CD8-positive, alpha-beta memory T cell (primary cell): ENCODE results near the gene THRB. TPM values are rescaled to one million over a fixed set of nuclear protein-coding genes. Genes with fewer than 3 reads are reported as not detected.

Experiments
- CTCF ChIA-PET: fragments of 350-600 bp; sonication (Branson Sonifier 250); formaldehyde crosslinking; loops from one replicate; lab custom pipeline; 2021; ENCODE audit warnings: antibody characterized with exemption; lab: Charles Lee
- POLR2A ChIA-PET: fragments of 350-600 bp; sonication (Branson Sonifier 250); formaldehyde crosslinking; loops from one replicate; lab custom pipeline; 2021; ENCODE audit warnings: antibody characterized with exemption; lab: Charles Lee
- DNase-seq, 5 donors: peaks; one replicate each; pipeline versions ENCODE4 v3.0.0 to v3.0.0-alpha.2; 2020 to 2022; ENCODE audit warnings: mixed read lengths in 1 of 5
- H3K27ac ChIP-seq: one replicate; pipeline ENCODE4 v1.7.0; 2013; ENCODE audit warnings: low read depth, mild to moderate bottlenecking, low read length, moderate library complexity
- H3K27me3 ChIP-seq: 2 replicates; pipeline ENCODE4 v1.7.0; 2013; ENCODE audit warnings: low read length, mild to moderate bottlenecking; ENCODE audit not compliant: insufficient read depth, poor library complexity, severe bottlenecking
- H3K36me3 ChIP-seq: 2 replicates; pipeline ENCODE4 v1.7.0; 2013; ENCODE audit warnings: mild to moderate bottlenecking, low read length, moderate library complexity; ENCODE audit not compliant: insufficient read depth
- H3K4me1 ChIP-seq: 2 replicates; pipeline ENCODE4 v1.7.0; 2013; ENCODE audit warnings: mild to moderate bottlenecking, low read length, moderate library complexity; ENCODE audit not compliant: insufficient read depth
- H3K4me3 ChIP-seq: 2 replicates; pipeline ENCODE4 v1.7.0; 2013; ENCODE audit warnings: mild to moderate bottlenecking, low read length
- H3K9me3 ChIP-seq: 2 replicates; pipeline ENCODE4 v1.7.0; 2013; ENCODE audit warnings: mild to moderate bottlenecking, low read length
- H3K27ac Mint-ChIP-seq, 8 donors: one replicate each; pipeline ENCODE4 v1.8.0; 2020 to 2021; ENCODE audit warnings: mixed read lengths in 8 of 8, mild to moderate bottlenecking in 6 of 8, inconsistent platforms in 3 of 8, moderate library complexity in 3 of 8
- H3K27me3 Mint-ChIP-seq, 2 donors: one replicate each; pipeline ENCODE4 v1.8.0; 2020 to 2021; ENCODE audit warnings: mixed read lengths in 2 of 2, mild to moderate bottlenecking in 1 of 2, moderate library complexity in 1 of 2
- H3K36me3 Mint-ChIP-seq, 3 donors: one replicate each; pipeline ENCODE4 v1.8.0; 2020 to 2021; ENCODE audit warnings: mixed read lengths in 3 of 3, inconsistent platforms in 1 of 3, mild to moderate bottlenecking in 1 of 3
- H3K4me1 Mint-ChIP-seq, 3 donors: one replicate each; pipeline ENCODE4 v1.8.0; 2020 to 2021; ENCODE audit warnings: mixed read lengths in 3 of 3, inconsistent platforms in 1 of 3, mild to moderate bottlenecking in 1 of 3
- H3K4me3 Mint-ChIP-seq, 7 donors: one replicate each; pipeline ENCODE4 v1.8.0; 2020 to 2021; ENCODE audit warnings: mixed read lengths in 7 of 7, mild to moderate bottlenecking in 6 of 7, moderate library complexity in 4 of 7, inconsistent platforms in 2 of 7
- H3K9me3 Mint-ChIP-seq, 5 donors: one replicate each; pipeline ENCODE4 v1.8.0; 2020 to 2022; ENCODE audit warnings: mixed read lengths in 5 of 5, mild to moderate bottlenecking in 3 of 5, moderate library complexity in 2 of 5, inconsistent platforms in 1 of 5
- polyA plus RNA-seq: library from polyadenylated mRNA; unstranded; fragments of 300-500 nt; fragmentation: Illumina TruSeq; gene quantifications from one replicate; pipeline ENCODE4 v1.2.3, GENCODE V29; 2021
- total RNA-seq, 2 experiments: library from RNA; stranded (reverse); gene quantifications; one replicate each; pipeline ENCODE4 v1.2.3, GENCODE V29; 2021

The THRB gene
- total and polyA plus RNA-seq, 3 experiments from 2014 or later: not detected

GRCh38 chr3:24167429-24167828, 327.2 kb downstream of the THRB start:
- no peaks in the 10 kb centered on the region for H3K9me3 ChIP-seq
- no peak overlapping the region for H3K4me3 ChIP-seq
- Mint-ChIP-seq H3K4me3 (no peak overlapping the region), H3K27ac (no peak overlapping the region), H3K36me3 (no peaks in the 10 kb centered on the region), H3K27me3 (peaks cover 0 to 5% of the 10 kb centered on the region in 2 donors), H3K9me3 (no peaks in the 10 kb centered on the region), H3K4me1 (no peaks in the 10 kb centered on the region)
- no peak overlapping the region for H3K27ac ChIP-seq
- no peaks in the 10 kb centered on the region for H3K36me3 ChIP-seq
- no peak for DNase-seq
- ChIA-PET POLR2A (no interaction called here), CTCF (no interaction called here)
- H3K27me3 ChIP-seq: no peaks in the 10 kb centered on the region
- no peaks in the 10 kb centered on the region for H3K4me1 ChIP-seq

- no peaks in the 10 kb centered on the region for H3K9me3 Mint-ChIP-seq
- no peak overlapping the region for H3K4me3 Mint-ChIP-seq
- ChIA-PET CTCF (no interaction called here), POLR2A (no interaction called here)
- peaks cover 0 to 5% of the 10 kb centered on the region in 2 donors for H3K27me3 Mint-ChIP-seq
- Histone ChIP-seq H3K4me3 (no peak overlapping the region), H3K27me3 (no peaks in the 10 kb centered on the region), H3K27ac (no peak overlapping the region), H3K4me1 (no peaks in the 10 kb centered on the region), H3K9me3 (no peaks in the 10 kb centered on the region), H3K36me3 (no peaks in the 10 kb centered on the region)
- no peaks in the 10 kb centered on the region for H3K36me3 Mint-ChIP-seq
- no peaks in the 10 kb centered on the region for H3K4me1 Mint-ChIP-seq
- no peak overlapping the region for H3K27ac Mint-ChIP-seq
- no peak for DNase-seq
These were observed 328.1 kb downstream of the THRB start for GRCh38 chr3:24166515-24166914.

DNA sequence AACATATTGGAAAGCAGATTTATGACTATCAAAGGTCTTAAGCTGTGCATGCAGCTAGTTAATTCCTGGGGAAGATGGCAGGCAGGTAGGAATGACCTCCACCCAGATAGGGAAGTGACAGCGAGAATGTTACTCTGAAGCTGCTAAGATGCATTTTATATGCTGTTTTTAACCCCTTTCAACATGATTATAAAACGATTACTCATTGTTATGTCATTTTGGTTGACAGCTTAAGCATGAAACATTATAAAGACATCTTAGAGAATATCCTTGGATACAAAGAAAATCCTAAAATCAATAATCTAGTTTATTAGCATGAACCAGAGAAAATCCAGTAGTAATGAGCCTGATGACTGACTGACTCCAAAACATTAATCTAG, 329.1 kb downstream of the THRB start:
- H3K27me3 ChIP-seq: no peaks in the 10 kb centered on the region
- DNase-seq: no peak
- Mint-ChIP-seq H3K27ac (no peak overlapping the region), H3K4me1 (no peaks in the 10 kb centered on the region), H3K36me3 (no peaks in the 10 kb centered on the region), H3K4me3 (no peak overlapping the region), H3K9me3 (no peaks in the 10 kb centered on the region), H3K27me3 (peaks cover 2 to 6% of the 10 kb centered on the region in 2 donors)
- no peak overlapping the region for H3K4me3 ChIP-seq
- ChIA-PET CTCF (no interaction called here), POLR2A (interaction anchor here (0.6 kb wide), 1 partner anchor 379 kb away, joined by 3 read pairs; no protein-coding TSS in a partner anchor)
- no peak overlapping the region for H3K27ac ChIP-seq
- no peaks in the 10 kb centered on the region for H3K36me3 ChIP-seq
- no peaks in the 10 kb centered on the region for H3K4me1 ChIP-seq
- H3K9me3 ChIP-seq: no peaks in the 10 kb centered on the region

GRCh38 chr3:24164967-24165602, 329.6 kb downstream of the THRB start:
- Mint-ChIP-seq H3K4me3 (no peak overlapping the region), H3K36me3 (no peaks in the 10 kb centered on the region), H3K9me3 (no peaks in the 10 kb centered on the region), H3K27ac (no peak overlapping the region), H3K27me3 (peaks cover 7 to 9% of the 10 kb centered on the region in 2 donors), H3K4me1 (no peaks in the 10 kb centered on the region)
- ChIA-PET CTCF (no interaction called here), POLR2A (interaction anchor here (0.6 kb wide), 1 partner anchor 378 kb away, joined by 3 read pairs; no protein-coding TSS in a partner anchor)
- no peak for DNase-seq
- no peaks in the 10 kb centered on the region for H3K9me3 ChIP-seq
- H3K27me3 ChIP-seq: no peaks in the 10 kb centered on the region
- no peak overlapping the region for H3K27ac ChIP-seq
- H3K4me1 ChIP-seq: no peaks in the 10 kb centered on the region
- H3K4me3 ChIP-seq: no peak overlapping the region
- H3K36me3 ChIP-seq: no peaks in the 10 kb centered on the region

DNA sequence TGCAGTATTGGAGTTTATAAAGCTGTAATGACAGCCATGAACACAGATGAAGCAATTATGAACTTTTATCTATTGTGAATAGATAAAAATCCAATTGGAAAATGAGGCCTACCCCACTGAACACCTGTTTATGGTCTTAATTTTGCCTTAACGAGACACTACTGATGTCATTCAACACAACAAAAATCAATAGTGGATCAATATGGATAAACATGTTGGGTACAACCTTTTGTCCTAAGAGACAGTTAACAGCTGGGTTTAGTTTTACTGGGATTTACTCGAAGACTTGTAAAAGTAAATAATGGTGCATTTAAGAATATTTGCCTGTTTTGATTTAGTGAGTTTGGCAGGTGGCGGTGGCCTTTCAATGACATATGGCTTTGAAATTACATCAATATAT, 331.7 kb downstream of the THRB start:
- POLR2A ChIA-PET: no interaction called here
- Mint-ChIP-seq H3K36me3 (no peaks in the 10 kb centered on the region), H3K27ac (no peak overlapping the region), H3K9me3 (no peaks in the 10 kb centered on the region), H3K4me1 (no peaks in the 10 kb centered on the region), H3K4me3 (no peak overlapping the region), H3K27me3 (peaks cover 9 to 22% of the 10 kb centered on the region in 2 donors)
- no peaks in the 10 kb centered on the region for H3K4me1 ChIP-seq
- DNase-seq: no peak
- H3K4me3 ChIP-seq: no peak overlapping the region
- no peaks in the 10 kb centered on the region for H3K27me3 ChIP-seq
- no peak overlapping the region for H3K27ac ChIP-seq
- CTCF ChIA-PET: no interaction called here
- H3K36me3 ChIP-seq: no peaks in the 10 kb centered on the region
- H3K9me3 ChIP-seq: no peaks in the 10 kb centered on the region

- Histone ChIP-seq H3K27me3 (no peaks in the 10 kb centered on the region), H3K36me3 (no peaks in the 10 kb centered on the region), H3K4me1 (no peaks in the 10 kb centered on the region), H3K4me3 (no peak overlapping the region), H3K9me3 (no peaks in the 10 kb centered on the region), H3K27ac (no peak overlapping the region)
- Mint-ChIP-seq H3K4me3 (no peak overlapping the region), H3K4me1 (no peaks in the 10 kb centered on the region), H3K27ac (no peak overlapping the region), H3K9me3 (no peaks in the 10 kb centered on the region), H3K27me3 (peaks cover 12 to 22% of the 10 kb centered on the region in 2 donors), H3K36me3 (no peaks in the 10 kb centered on the region)
- DNase-seq: no peak
- ChIA-PET POLR2A (no interaction called here), CTCF (no interaction called here)
These were observed 332.8 kb downstream of the THRB start for GRCh38 chr3:24161841-24162240.

- ChIA-PET CTCF (no interaction called here), POLR2A (no interaction called here)
- Histone ChIP-seq H3K4me3 (no peak overlapping the region), H3K4me1 (no peaks in the 10 kb centered on the region), H3K27ac (no peak overlapping the region), H3K27me3 (no peaks in the 10 kb centered on the region), H3K9me3 (no peaks in the 10 kb centered on the region), H3K36me3 (no peaks in the 10 kb centered on the region)
- Mint-ChIP-seq H3K36me3 (no peaks in the 10 kb centered on the region), H3K27me3 (peaks cover 9 to 23% of the 10 kb centered on the region in 2 donors), H3K4me1 (no peaks in the 10 kb centered on the region), H3K9me3 (no peaks in the 10 kb centered on the region), H3K27ac (peak overlapping the region in 1 of 8 donors; percentile 72), H3K4me3 (no peak overlapping the region)
- no peak for DNase-seq
These were observed 334.1 kb downstream of the THRB start for GRCh38 chr3:24160424-24161095.

- ChIA-PET CTCF (no interaction called here), POLR2A (no interaction called here)
- Histone ChIP-seq H3K36me3 (no peaks in the 10 kb centered on the region), H3K9me3 (no peaks in the 10 kb centered on the region), H3K27ac (no peak overlapping the region), H3K27me3 (no peaks in the 10 kb centered on the region), H3K4me1 (no peaks in the 10 kb centered on the region), H3K4me3 (no peak overlapping the region)
- DNase-seq: peak in 1 of 5 donors; percentile 0
- Mint-ChIP-seq H3K4me3 (no peak overlapping the region), H3K27me3 (peaks cover 7 to 30% of the 10 kb centered on the region in 2 donors), H3K36me3 (no peaks in the 10 kb centered on the region), H3K27ac (no peak overlapping the region), H3K4me1 (no peaks in the 10 kb centered on the region), H3K9me3 (no peaks in the 10 kb centered on the region)
These were observed 335.7 kb downstream of the THRB start for GRCh38 chr3:24158761-24159454.
